ENCODE measurements around the gene ATP8A2. TPM values are rescaled to one million over a fixed set of nuclear protein-coding genes. Genes with fewer than 3 reads are reported as not detected.

The ATP8A2 gene
- total and polyA plus RNA-seq, 2 of the 4 experiments (the other 2 are of a cell fraction): 0.02 to 0.18 TPM

DNA sequence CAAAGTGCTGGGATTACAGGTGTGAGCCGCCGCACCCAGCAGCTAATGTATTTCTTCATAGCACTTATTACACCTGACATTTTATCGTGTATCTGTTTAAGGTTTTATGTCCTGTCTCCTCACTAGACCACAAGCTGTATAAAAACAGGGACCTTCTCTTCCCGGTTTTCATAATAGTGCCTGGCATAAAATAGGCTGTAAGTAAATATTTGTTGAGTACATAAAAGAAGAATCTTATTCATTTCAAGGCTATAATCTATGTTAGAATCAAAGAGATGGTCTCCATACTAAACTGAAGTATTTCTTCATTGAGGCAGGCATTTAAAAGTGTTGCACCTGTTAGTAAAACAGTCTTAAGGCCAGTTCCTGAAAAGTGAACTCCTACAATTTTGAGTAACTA lies 486.1 kb downstream of the ATP8A2 start:
- H3K27me3 ChIP-seq (ENCODE audit: control insufficient read depth, insufficient read depth, low read length): no peaks in the 10 kb centered on the region
- dilution Hi-C loops (cut with HindIII; ENCODE audit: low sequenced_read_pairs, unreplicated experiment) (no loop called here), in situ Hi-C loops (cut with MboI; ENCODE audit: low sequenced_read_pairs) (no loop called here), intact Hi-C loops (cut with micrococcal nuclease) (no loop called here)
- no peak overlapping the region for H2BK15ac ChIP-seq (ENCODE audit: low read depth, low read length)
- no peak overlapping the region for H4K5ac ChIP-seq (ENCODE audit: low read depth, low read length)
- H3K4me1 ChIP-seq (ENCODE audit: control insufficient read depth, insufficient read depth, low read length): no peaks in the 10 kb centered on the region
- ChIA-PET POLR2A (ENCODE audit: unreplicated experiment) (no interaction called here), CTCF (no interaction called here)
- no peaks in the 10 kb centered on the region for H3K79me1 ChIP-seq (ENCODE audit: low read depth in 1 of 2, low read length in 2 of 2)
- no peak for ATAC-seq (ENCODE audit: low read depth)
- no peak overlapping the region for H2BK120ac ChIP-seq (ENCODE audit: low read depth, low read length)
- no peak overlapping the region for H3K9ac ChIP-seq (ENCODE audit: low read depth, low read length)
- H4K8ac ChIP-seq (ENCODE audit: low read depth in 2 of 2, low read length in 2 of 2): no peak overlapping the region
- no peak overlapping the region for H2BK20ac ChIP-seq (ENCODE audit: low read depth, low read length)
- WGBS, 2 experiments (ENCODE audit: extremely low coverage in 2 of 2, insufficient read length in 1 of 2): no CpG with 5 or more reads among the region's 4 CpGs
- H3K9me1 ChIP-seq (ENCODE audit: insufficient read depth, low read length): no peaks in the 10 kb centered on the region
- H3K56ac ChIP-seq (ENCODE audit: extremely low read depth, insufficient read depth, low read length): no peak overlapping the region
- H3K18ac ChIP-seq (ENCODE audit: low read depth, low read length): no peak overlapping the region
- no peak overlapping the region for H3K4me2 ChIP-seq (ENCODE audit: low read depth, low read length)
- H3K4ac ChIP-seq (ENCODE audit: low read depth, low read length): no peak overlapping the region
- no peak overlapping the region for H3K27ac ChIP-seq (ENCODE audit: insufficient read depth, low read length)
- H2AK5ac ChIP-seq (ENCODE audit: low read depth, low read length): no peak overlapping the region
- H4K91ac ChIP-seq (ENCODE audit: insufficient read depth, low read depth, low read length): no peak overlapping the region
- no peak for DNase-seq
- no peak overlapping the region for H2BK5ac ChIP-seq (ENCODE audit: low read depth, low read length, poor library complexity, severe bottlenecking)
- no peak overlapping the region for H2AFZ ChIP-seq (replicated peaks; ENCODE audit: low read length, poor library complexity)
- no TSS peak for BruUV-seq (replicated peaks)
- H3K23ac ChIP-seq (ENCODE audit: low read depth, low read length): no peak overlapping the region
- TF ChIP-seq RCOR1 (IDR thresholded peaks at IDR 0.05; ENCODE audit: insufficient replicate concordance, low read length): no peak
- TF ChIP-seq USF2 (IDR thresholded peaks at IDR 0.05; ENCODE audit: low read depth, low read length): no peak
- no peak for TF ChIP-seq NFE2L2 (IDR thresholded peaks at IDR 0.05; ENCODE audit: low read depth, low read length)
- no peak for TF ChIP-seq CHD1 (IDR thresholded peaks at IDR 0.05; ENCODE audit: low read depth, low read length)
- TF ChIP-seq MAZ (IDR thresholded peaks at IDR 0.05; ENCODE audit: borderline replicate concordance, low read depth, low read length): no peak
- no peak for TF ChIP-seq ELK1 (IDR thresholded peaks at IDR 0.05; ENCODE audit: borderline replicate concordance, low read depth, low read length)
- TF ChIP-seq RFX5 (IDR thresholded peaks at IDR 0.05; ENCODE audit: low read depth, low read length): no peak
- TF ChIP-seq, protein P1, sequence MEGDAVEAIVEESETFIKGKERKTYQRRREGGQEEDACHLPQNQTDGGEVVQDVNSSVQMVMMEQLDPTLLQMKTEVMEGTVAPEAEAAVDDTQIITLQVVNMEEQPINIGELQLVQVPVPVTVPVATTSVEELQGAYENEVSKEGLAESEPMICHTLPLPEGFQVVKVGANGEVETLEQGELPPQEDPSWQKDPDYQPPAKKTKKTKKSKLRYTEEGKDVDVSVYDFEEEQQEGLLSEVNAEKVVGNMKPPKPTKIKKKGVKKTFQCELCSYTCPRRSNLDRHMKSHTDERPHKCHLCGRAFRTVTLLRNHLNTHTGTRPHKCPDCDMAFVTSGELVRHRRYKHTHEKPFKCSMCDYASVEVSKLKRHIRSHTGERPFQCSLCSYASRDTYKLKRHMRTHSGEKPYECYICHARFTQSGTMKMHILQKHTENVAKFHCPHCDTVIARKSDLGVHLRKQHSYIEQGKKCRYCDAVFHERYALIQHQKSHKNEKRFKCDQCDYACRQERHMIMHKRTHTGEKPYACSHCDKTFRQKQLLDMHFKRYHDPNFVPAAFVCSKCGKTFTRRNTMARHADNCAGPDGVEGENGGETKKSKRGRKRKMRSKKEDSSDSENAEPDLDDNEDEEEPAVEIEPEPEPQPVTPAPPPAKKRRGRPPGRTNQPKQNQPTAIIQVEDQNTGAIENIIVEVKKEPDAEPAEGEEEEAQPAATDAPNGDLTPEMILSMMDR (conservative IDR thresholded peaks at IDR 0.05; ENCODE audit: low read depth, low read length): no peak
- H3K9me3 ChIP-seq (ENCODE audit: control insufficient read depth, insufficient read depth, low read length): no peaks in the 10 kb centered on the region
- H3K36me3 ChIP-seq (ENCODE audit: control insufficient read depth, insufficient read depth, low read length): no peaks in the 10 kb centered on the region
- no peak overlapping the region for H3K4me3 ChIP-seq (ENCODE audit: insufficient read depth, low read depth, low read length)
- H4K20me1 ChIP-seq (ENCODE audit: insufficient read depth, low read length): no peaks in the 10 kb centered on the region
- H2AK9ac ChIP-seq (replicated peaks; ENCODE audit: low read depth, low read length, poor library complexity): no peak overlapping the region
- H3K14ac ChIP-seq (replicated peaks; ENCODE audit: low read depth, low read length): no peak overlapping the region
